ENCODE measurements around the gene SLC16A6.

The SLC16A6 gene

DNA sequence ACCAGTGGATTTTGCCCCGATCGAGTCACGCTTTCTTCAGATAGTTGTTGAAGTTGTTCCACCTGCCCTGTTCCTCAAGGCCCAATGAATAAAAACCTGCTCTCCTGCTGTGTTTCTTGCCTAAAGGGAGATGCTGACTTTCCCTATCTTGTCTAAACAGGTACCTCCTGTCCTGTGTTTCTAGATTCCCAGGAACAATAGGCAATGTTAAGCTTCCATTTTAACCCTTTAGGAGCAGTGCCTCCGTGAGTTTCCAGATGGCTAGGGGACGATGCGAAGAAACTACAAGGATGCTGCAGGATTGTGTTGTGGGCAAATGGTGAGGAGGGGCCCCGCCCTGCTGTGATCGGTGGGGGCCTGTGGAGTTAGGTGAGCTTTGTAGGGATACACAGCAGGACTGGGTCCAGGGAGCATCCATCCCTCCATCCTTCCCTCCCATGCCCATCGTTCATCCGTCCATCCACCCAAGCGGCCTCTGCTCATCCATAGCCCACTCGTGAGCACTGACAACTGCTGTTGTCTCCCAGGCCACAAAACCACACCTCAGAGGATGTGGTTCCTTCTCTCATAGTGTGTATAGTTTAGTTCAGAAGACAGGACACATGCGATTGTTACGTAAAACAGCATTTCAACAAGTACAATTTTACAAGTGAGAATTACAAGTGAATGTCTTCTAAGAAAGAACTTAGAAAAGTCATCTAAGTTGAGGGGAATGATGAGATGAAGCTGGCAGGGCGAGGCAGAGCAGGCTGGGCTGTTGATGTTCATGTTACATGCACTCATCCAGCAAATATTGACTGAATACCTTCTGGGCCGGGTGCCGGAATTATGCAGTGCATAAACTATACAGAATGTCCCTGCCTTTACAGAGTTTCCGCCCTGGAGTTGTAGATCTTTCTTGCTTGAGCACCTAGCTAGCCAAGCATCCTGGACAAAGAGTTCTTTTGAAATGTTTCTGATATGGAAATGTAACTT lies 5.6 kb upstream of the SLC16A6 start:
- TF ChIP-seq CTCF (IDR thresholded peaks at IDR 0.05): no peak

DNA sequence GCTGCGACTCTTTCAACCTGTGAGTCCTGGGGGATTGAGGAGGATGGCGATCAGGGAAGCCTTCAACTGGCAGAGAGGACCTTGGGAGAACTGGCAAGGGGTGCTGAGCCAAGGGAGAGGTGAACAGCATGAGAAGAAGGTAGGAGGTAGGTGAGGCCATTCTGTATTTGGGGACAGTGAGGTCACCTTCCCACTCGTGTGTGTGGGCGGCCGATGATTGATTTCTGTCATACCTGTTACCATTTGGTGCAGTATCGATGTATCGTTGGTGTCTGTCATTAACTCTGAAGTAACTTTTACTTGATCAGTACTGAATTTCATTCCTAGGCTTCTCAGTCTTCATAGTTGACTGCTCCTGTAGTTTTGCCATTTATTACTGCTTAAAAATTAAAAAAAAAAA lies 4.2 kb upstream of the SLC16A6 start:
- no peak for TF ChIP-seq CTCF (IDR thresholded peaks at IDR 0.05)

- no peak for TF ChIP-seq CTCF (IDR thresholded peaks at IDR 0.05)
Measured at GRCh38 chr17:68294617-68295016, 3.7 kb upstream of the SLC16A6 start.

- TF ChIP-seq CTCF (IDR thresholded peaks at IDR 0.05): no peak
Measured at GRCh38 chr17:68294196-68294555, 3.2 kb upstream of the SLC16A6 start.

DNA sequence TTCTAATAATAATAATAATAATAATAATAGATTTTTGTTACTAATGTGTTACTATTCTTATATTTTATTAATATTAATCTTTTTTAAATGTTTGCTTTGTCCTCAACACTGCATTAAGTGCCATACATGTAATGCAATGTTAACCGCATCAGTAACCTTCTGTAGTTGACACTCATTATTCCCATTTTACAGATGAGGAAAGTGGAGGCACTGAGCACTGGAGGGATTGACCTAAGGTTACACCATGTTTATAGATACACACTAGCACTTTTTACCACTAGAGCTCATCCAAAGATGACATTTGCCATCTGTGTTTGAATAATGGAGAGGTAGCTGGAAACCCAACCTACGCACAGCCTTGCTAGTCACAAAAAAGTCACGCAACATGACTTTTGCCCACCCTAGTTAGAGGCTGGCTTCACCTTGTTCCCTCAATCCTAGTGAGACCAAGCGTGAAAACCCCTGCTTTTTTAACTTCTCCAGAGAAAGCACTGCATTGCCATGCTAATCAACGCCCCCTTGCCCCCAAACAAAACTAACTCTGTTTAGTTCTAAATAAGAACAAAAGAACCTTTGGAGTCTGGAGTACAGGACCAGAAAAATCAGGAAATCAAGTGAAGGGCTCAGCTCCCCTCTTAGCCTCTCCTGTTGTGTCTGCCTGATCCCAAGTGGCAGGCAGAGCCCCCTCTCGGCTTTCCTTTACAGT lies 2.7 kb upstream of the SLC16A6 start:
- TF ChIP-seq CTCF (IDR thresholded peaks at IDR 0.05): no peak

GRCh38 chr17:68292689-68293040 lies 1.7 kb upstream of the SLC16A6 start:
- TF ChIP-seq CTCF (IDR thresholded peaks at IDR 0.05): no peak

DNA sequence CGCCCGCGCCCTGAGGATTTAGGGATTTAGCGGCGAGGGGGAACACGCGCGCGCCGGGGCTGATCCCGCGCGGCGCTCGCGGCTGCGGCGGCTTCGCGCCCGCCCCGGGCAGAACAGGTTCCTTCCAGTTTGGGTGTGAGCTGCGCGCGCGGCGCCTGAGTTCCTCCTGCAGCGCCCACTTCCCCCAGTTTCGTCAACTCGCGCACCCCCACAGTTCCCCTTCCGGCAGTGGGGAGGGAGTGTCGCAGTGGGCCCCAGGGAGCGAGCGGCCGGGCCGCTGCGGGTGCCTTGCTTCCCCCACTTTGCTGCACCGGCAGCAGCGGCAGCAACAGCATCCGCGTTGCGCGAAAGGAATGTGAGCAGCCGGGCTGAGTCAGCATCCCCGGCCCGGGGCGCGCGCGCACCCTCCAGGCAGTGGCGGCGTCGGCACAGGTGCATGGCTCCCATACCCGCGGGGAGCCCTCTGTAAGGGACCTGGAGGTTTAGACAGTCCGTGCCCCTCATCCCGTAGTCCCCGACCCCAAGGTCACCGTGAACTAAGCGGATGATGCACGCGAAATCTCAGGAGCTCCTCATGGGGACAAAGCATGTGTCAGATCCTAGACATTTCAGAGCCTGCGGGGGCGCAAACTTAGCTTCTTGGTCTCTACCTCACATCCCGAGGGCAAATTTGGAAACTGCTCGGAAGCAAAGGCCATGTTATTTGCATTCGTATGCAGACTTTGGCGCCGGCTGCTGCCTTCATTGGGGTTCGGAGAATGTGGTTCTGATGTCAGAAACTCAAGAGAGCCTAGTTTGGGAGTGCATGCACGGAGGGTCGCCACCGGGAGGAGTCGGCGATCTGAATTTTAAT lies 1.1 kb upstream of the SLC16A6 start:
- no peak for TF ChIP-seq CTCF (IDR thresholded peaks at IDR 0.05)

All from LNCAP (cell line).